Stimulated activated naive CD8-positive, alpha-beta T cell treated with anti-CD3 and anti-CD28 coated beads, Interleukin-15, Interleukin-2, amounts not matched to agents 100 ng/mL and 50 ng/mL, for 24 hours (primary cell): ENCODE measurements around the gene RTCA.
"Not testable (repeated sequence)": the region's sequence is repeated elsewhere in the genome, so short reads cannot be mapped to it uniquely, and the experiment has no call there.

ENCODE experiments used
- H3K27ac Mint-ChIP-seq: one replicate; pipeline ENCODE4 v1.8.0; 2021; ENCODE audit warnings: mild to moderate bottlenecking, mixed read lengths
- H3K27me3 Mint-ChIP-seq: one replicate; pipeline ENCODE4 v1.8.0; 2021; ENCODE audit warnings: mixed read lengths
- H3K36me3 Mint-ChIP-seq: one replicate; pipeline ENCODE4 v1.8.0; 2021; ENCODE audit warnings: low read depth, mixed read lengths
- H3K4me1 Mint-ChIP-seq: one replicate; pipeline ENCODE4 v1.8.0; 2021; ENCODE audit warnings: low read depth, mixed read lengths
- H3K4me3 Mint-ChIP-seq: one replicate; pipeline ENCODE4 v1.8.0; 2021; ENCODE audit warnings: mild to moderate bottlenecking, mixed read lengths
- H3K9me3 Mint-ChIP-seq: one replicate; pipeline ENCODE4 v1.8.0; 2021; ENCODE audit warnings: mixed read lengths

RTCA gene

DNA sequence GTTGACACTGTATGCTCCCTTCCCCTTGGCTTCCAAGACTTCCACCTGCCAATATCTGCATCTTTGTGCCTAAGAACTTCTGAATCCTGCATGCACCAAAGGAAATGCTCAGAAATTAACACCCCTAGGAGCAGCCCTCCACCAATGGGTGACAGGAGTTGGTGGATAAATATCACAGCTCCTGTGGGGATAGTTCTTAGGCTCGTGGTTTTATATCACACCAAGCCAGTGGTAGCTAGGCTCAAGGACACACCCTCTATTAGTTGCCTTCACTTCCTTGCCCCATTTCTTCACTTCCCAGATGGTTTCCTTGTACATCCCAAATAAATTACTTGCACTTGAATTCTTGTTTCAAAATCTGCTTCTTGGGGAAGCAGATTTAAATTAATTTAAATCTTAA lies 69.4 kb downstream of the RTCA start:
- H3K27me3 Mint-ChIP-seq = no peaks in the 10 kb centered on the region
- H3K9me3 Mint-ChIP-seq = no peaks in the 10 kb centered on the region
- no peaks in the 10 kb centered on the region for H3K36me3 Mint-ChIP-seq
- no peak overlapping the region for H3K27ac Mint-ChIP-seq
- H3K4me3 Mint-ChIP-seq = no peak overlapping the region
- no peaks in the 10 kb centered on the region for H3K4me1 Mint-ChIP-seq

GRCh38 chr1:100337878-100338277 lies 71.9 kb downstream of the RTCA start:
- not testable (repeated sequence) for H3K36me3 Mint-ChIP-seq, H3K4me1 Mint-ChIP-seq, H3K9me3 Mint-ChIP-seq, H3K27me3 Mint-ChIP-seq, H3K4me3 Mint-ChIP-seq, H3K27ac Mint-ChIP-seq

DNA sequence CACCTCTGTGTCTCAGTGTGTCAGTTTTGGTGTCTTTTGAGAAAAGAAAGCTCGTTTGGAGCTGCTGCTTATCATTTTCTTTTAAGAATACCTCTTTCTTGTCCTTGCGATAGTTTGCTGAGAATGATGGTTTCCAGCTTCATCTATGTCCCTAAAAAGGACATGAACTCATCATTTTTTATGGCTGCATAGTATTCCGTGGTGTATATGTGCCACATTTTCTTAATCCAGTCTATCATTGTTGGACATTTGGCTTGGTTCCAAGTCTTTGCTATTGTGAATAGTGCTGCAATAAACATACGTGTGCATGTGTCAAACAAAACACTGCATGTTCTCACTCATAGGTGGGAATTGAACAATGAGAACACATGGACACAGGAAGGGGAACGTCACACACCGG lies 73.7 kb downstream of the RTCA start:
- not testable (repeated sequence) for H3K4me3 Mint-ChIP-seq

DNA sequence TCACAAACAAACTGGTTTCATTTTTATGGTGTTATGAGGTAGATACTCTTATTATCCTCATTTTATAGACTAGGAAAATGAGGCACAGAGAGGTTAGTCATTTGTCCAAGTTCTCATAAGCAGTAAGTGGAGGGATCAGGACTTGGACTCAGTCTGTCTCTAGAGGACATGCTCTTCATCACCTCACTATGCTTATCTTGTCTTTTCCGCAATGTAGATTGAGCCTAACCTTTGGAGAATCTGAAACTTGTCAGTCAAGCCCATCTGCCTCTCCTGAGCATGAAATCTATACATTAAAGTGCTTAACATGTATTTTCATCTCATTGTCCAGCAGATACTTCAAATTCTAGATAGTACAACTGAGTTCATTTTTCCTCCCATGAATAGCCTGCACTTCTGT lies 74.5 kb downstream of the RTCA start:
- H3K4me3 Mint-ChIP-seq = no peak overlapping the region
- H3K9me3 Mint-ChIP-seq = no peaks in the 10 kb centered on the region
- no peaks in the 10 kb centered on the region for H3K4me1 Mint-ChIP-seq

More for the DNA sequence above, 73.7 kb downstream of the RTCA start:
- not testable (repeated sequence) for H3K27me3 Mint-ChIP-seq, H3K36me3 Mint-ChIP-seq, H3K27ac Mint-ChIP-seq, H3K4me1 Mint-ChIP-seq, H3K9me3 Mint-ChIP-seq

DNA sequence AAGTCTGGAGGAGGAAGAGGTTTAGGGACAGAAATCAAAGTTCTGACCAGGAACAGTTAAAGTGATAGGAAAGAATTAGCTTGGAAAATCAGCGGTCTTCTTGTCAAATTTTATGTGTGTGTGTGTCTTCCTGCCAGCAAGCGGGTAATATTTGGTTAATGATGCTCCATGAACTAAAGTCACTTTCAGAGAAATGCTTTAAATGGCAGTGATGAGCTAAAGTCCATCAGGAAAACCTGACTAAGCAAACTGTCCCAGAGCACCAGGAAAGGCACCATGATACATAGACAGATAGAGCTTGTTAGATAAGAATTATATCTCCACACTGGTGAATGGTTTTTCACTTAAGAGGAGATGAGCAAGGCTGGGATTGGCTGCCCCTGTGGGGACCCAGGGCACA lies 76.3 kb downstream of the RTCA start:
- Mint-ChIP-seq H3K4me1 (no peaks in the 10 kb centered on the region), H3K4me3 (no peak overlapping the region), H3K27me3 (no peaks in the 10 kb centered on the region), H3K36me3 (no peaks in the 10 kb centered on the region), H3K9me3 (no peaks in the 10 kb centered on the region), H3K27ac (no peak overlapping the region)

More for the DNA sequence above, 74.5 kb downstream of the RTCA start:
- Mint-ChIP-seq H3K36me3 (no peaks in the 10 kb centered on the region), H3K27me3 (no peaks in the 10 kb centered on the region), H3K27ac (no peak overlapping the region)
